ENCODE results near the gene SNTB2. TPM values are rescaled to one million over a fixed set of nuclear protein-coding genes. Genes with fewer than 3 reads are reported as not detected.
A peak's percentile ranks its signal among the peaks of the same experiment; 100 is the strongest.

Gene SNTB2
- total and polyA plus RNA-seq, 2 of the 8 experiments (the other 6 are each of a cell fraction or from before 2014, with no cell fraction given): 6.0 to 16.1 TPM

DNA sequence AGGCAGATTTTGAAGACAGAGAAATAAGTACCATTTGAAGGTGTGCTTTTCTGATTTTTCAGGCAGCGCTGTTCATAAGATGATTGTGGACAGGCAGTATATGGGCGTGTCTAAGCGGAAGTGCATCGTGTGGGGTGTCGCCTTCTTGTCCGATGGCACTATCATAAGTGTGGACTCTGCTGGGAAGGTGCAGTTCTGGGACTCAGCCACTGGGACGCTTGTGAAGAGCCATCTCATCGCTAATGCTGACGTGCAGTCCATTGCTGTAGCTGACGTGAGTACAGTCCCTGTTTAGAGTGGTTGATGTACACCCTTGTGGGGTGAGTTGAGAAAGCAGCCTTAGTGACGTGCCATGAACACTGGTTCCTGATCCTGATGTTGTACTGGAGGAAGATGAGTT is 43.8 kb upstream of the SNTB2 start:
- no peak overlapping the region for H2AFZ ChIP-seq (ENCODE audit: low read length)
- H3K9me3 ChIP-seq (ENCODE audit: insufficient read depth in 2 of 2, low read depth in 1 of 2, low read length in 1 of 2): no peaks in the 10 kb centered on the region
- no peak overlapping the region for H3K9ac ChIP-seq (replicated peaks in 1 of 4; ENCODE audit: extremely low read depth in 1 of 4, low read depth in 3 of 4, low read length in 3 of 4)
- H3K23me2 ChIP-seq (ENCODE audit: low read depth, low read length): no peaks in the 10 kb centered on the region
- ChIA-PET CTCF (ENCODE audit: partially characterized antibody) (interaction anchor here (1.0 kb wide), 1 partner anchor 13 kb away, joined by 3 read pairs; no protein-coding TSS in a partner anchor), POLR2A (ENCODE audit: partially characterized antibody) (interaction anchor here (2.0 kb wide), 1 partner anchor 12 kb away, joined by 5 read pairs; no protein-coding TSS in a partner anchor)
- no peak overlapping the region for H3K18ac ChIP-seq (ENCODE audit: extremely low read depth, low read length)
- H2BK15ac ChIP-seq (ENCODE audit: low read length): no peak overlapping the region
- no peak for DNase-seq (ENCODE audit: low read depth in 1 of 2, low spot score in 2 of 2)
- H3K23ac ChIP-seq (ENCODE audit: insufficient read length): no peak overlapping the region
- H3K4me3 ChIP-seq (ENCODE audit: extremely low read depth in 1 of 4, insufficient read depth in 2 of 4, low read depth in 3 of 4, low read length in 4 of 4): no peak overlapping the region
- 98% methylated on average over 11 of the region's 11 CpGs; no CpG with 5 or more reads in 1 of the 2 experiments for WGBS, 2 experiments (ENCODE audit: extremely low coverage in 1 of 2, insufficient coverage in 1 of 2, insufficient read length in 1 of 2, insufficient replicate concordance in 2 of 2, low coverage in 1 of 2, low lambda C conversion rate in 2 of 2, missing lambda C conversion rate in 1 of 2)
- H3K4ac ChIP-seq (replicated peaks; ENCODE audit: insufficient read length, low read depth, low read length): no peak overlapping the region
- no peaks in the 10 kb centered on the region for H3K27me3 ChIP-seq (replicated peaks in 1 of 4; ENCODE audit: control insufficient read depth in 3 of 4, extremely low read depth in 1 of 4, insufficient read depth in 3 of 4, low read length in 3 of 4)
- H4K20me1 ChIP-seq (replicated peaks in 1 of 2; ENCODE audit: control insufficient read depth in 1 of 2, insufficient read depth in 2 of 2, low read length in 2 of 2): peaks cover 4 to 5% of the 10 kb centered on the region in 2 experiments
- H3K14ac ChIP-seq (ENCODE audit: insufficient read length): no peak overlapping the region
- H3K56ac ChIP-seq (replicated peaks; ENCODE audit: insufficient read length, low read depth, low read length): no peak overlapping the region
- H4K5ac ChIP-seq (ENCODE audit: insufficient read length, low read depth, low read length): no peak overlapping the region
- no peak overlapping the region for H3K27ac ChIP-seq (ENCODE audit: low read depth, low read length)
- H3K79me1 ChIP-seq (ENCODE audit: low read depth, low read length): no peaks in the 10 kb centered on the region; the same call in 1 of the 2 replicates
- H4K8ac ChIP-seq (ENCODE audit: extremely low read depth, insufficient read depth, low read length): no peak overlapping the region
- TF ChIP-seq, protein P1, sequence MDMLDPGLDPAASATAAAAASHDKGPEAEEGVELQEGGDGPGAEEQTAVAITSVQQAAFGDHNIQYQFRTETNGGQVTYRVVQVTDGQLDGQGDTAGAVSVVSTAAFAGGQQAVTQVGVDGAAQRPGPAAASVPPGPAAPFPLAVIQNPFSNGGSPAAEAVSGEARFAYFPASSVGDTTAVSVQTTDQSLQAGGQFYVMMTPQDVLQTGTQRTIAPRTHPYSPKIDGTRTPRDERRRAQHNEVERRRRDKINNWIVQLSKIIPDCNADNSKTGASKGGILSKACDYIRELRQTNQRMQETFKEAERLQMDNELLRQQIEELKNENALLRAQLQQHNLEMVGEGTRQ (IDR thresholded peaks at IDR 0.05; ENCODE audit: low read length): no peak
- TF ChIP-seq CTBP2 (IDR thresholded peaks at IDR 0.05; ENCODE audit: borderline replicate concordance, insufficient read depth, insufficient read length, low read length) (no peak), SAP30 (IDR thresholded peaks at IDR 0.05; ENCODE audit: insufficient read depth, insufficient replicate concordance, low read length) (no peak), BACH1 (IDR thresholded peaks at IDR 0.05; ENCODE audit: low read length) (no peak), CHD2 (IDR thresholded peaks at IDR 0.05; ENCODE audit: low read length) (no peak)
- TF ChIP-seq, protein P2, sequence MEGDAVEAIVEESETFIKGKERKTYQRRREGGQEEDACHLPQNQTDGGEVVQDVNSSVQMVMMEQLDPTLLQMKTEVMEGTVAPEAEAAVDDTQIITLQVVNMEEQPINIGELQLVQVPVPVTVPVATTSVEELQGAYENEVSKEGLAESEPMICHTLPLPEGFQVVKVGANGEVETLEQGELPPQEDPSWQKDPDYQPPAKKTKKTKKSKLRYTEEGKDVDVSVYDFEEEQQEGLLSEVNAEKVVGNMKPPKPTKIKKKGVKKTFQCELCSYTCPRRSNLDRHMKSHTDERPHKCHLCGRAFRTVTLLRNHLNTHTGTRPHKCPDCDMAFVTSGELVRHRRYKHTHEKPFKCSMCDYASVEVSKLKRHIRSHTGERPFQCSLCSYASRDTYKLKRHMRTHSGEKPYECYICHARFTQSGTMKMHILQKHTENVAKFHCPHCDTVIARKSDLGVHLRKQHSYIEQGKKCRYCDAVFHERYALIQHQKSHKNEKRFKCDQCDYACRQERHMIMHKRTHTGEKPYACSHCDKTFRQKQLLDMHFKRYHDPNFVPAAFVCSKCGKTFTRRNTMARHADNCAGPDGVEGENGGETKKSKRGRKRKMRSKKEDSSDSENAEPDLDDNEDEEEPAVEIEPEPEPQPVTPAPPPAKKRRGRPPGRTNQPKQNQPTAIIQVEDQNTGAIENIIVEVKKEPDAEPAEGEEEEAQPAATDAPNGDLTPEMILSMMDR (IDR thresholded peaks at IDR 0.05; ENCODE audit: control extremely low read depth in 1 of 3, insufficient read depth in 1 of 3, low read depth in 1 of 3, low read length in 3 of 3): peak in 1 of 3 experiments; percentile 18; a peak in 1 of 4 replicates
- no peak overlapping the region for H2BK120ac ChIP-seq (replicated peaks; ENCODE audit: low read depth, low read length)
- no peak overlapping the region for H2BK5ac ChIP-seq (ENCODE audit: low read depth, low read length)
- H3K36me3 ChIP-seq (ENCODE audit: control insufficient read depth in 2 of 4, insufficient read depth in 4 of 4, low read length in 3 of 4): peaks cover 28 to 74% (median 62%) of the 10 kb centered on the region in 4 experiments
- no peak overlapping the region for H3K4me2 ChIP-seq (ENCODE audit: insufficient read depth in 1 of 2, low read depth in 2 of 2, low read length in 2 of 2)
- no peak overlapping the region for H2AK5ac ChIP-seq (ENCODE audit: low read depth, low read length)
- no peak overlapping the region for H2BK12ac ChIP-seq (ENCODE audit: low read depth, low read length)
- peaks cover 0 to 11% of the 10 kb centered on the region in 2 experiments; a peak in 1 of 4 replicates for H3K79me2 ChIP-seq (ENCODE audit: control insufficient read depth in 1 of 2, insufficient read depth in 2 of 2, low read length in 2 of 2)
- no peak overlapping the region for H2BK20ac ChIP-seq (ENCODE audit: low read length)
- H4K91ac ChIP-seq (replicated peaks; ENCODE audit: insufficient read length, low read length): no peak overlapping the region
- no peak for FAIRE-seq
- no peaks in the 10 kb centered on the region for H3K4me1 ChIP-seq (replicated peaks in 1 of 4; ENCODE audit: control insufficient read depth in 3 of 4, insufficient read depth in 4 of 4, low read length in 3 of 4)
